GM12878 (cell line): Measurements from ENCODE around the gene CD70. TPM values are rescaled to one million over a fixed set of nuclear protein-coding genes. Genes with fewer than 3 reads are reported as not detected.
A peak's percentile ranks its signal among the peaks of the same experiment; 100 is the strongest.

Experiments used
- ATAC-seq: fragments of 200-7000 bp; cut with Tn5 transposase; 3 replicates; pipeline ENCODE4 v1.9.1; 2020; ENCODE audit warnings: mild to moderate bottlenecking, moderate library complexity
- BruUV-seq: library from RNA; stranded (reverse); fragments of 400-500 nt; replicated peaks from 2 replicates; lab custom pipeline; 2021; lab: Mats Ljungman, UMichigan
- CTCF ChIA-PET: fragments of 300-600 bp; sonication (Branson Sonifier 250); formaldehyde crosslinking; extraction: SDS; loops from one replicate; lab custom pipeline; 2021; ENCODE audit warnings: inconsistent platforms; lab: Yijun Ruan, JAX
- POLR2A ChIA-PET: fragments of 350-600 bp; formaldehyde crosslinking; extraction: SDS; loops from one replicate; lab custom pipeline; 2021; ENCODE audit warnings: inconsistent platforms; lab: Charles Lee
- RAD21 ChIA-PET: fragments of 300-600 bp; sonication (Branson Sonifier 250); formaldehyde crosslinking; loops from one replicate; lab custom pipeline; 2023; ENCODE audit warnings: antibody characterized with exemption; ENCODE audit not compliant: unreplicated experiment; lab: Charles Lee
- SMC1A ChIA-PET: fragments of 300-600 bp; sonication (Branson Sonifier 250); formaldehyde crosslinking; loops from one replicate; lab custom pipeline; 2023; ENCODE audit not compliant: unreplicated experiment, uncharacterized antibody; lab: Charles Lee
- DNase-seq: peaks from one replicate; pipeline ENCODE4 v3.0.0-alpha.2; 2011; ENCODE audit warnings: low read depth, low spot score
- FAIRE-seq: peaks from 3 replicates; lab custom pipeline; 2011; peaks lifted over from hg19 to GRCh38; lab: Jason Lieb, UNC
- H2AFZ ChIP-seq: 2 replicates; pipeline ENCODE4 v1.6.0; 2011; ENCODE audit warnings: low read depth, low read length, control low read depth; ENCODE audit not compliant: control insufficient read depth
- H3K27ac ChIP-seq: 2 replicates; pipeline ENCODE4 v1.5.1; 2011; ENCODE audit warnings: control low read depth; ENCODE audit not compliant: control insufficient read depth, insufficient read depth
- H3K27me3 ChIP-seq, 2 experiments: replicated peaks in 1 of 2; 2 replicates each; pipeline versions ENCODE4 v1.6.0 to v1.6.1; 2011; ENCODE audit warnings: low read length in 1 of 2; ENCODE audit not compliant: control insufficient read depth in 2 of 2, insufficient read depth in 2 of 2
- H3K36me3 ChIP-seq, 2 experiments: 2 replicates each; pipeline ENCODE4 v1.5.1; 2011; ENCODE audit warnings: low read length in 1 of 2; ENCODE audit not compliant: control insufficient read depth in 2 of 2, insufficient read depth in 2 of 2
- H3K4me1 ChIP-seq: 2 replicates; pipeline ENCODE4 v1.6.1; 2011; ENCODE audit warnings: mild to moderate bottlenecking, low read length, moderate library complexity, mixed read lengths; ENCODE audit not compliant: control insufficient read depth, insufficient read depth
- H3K4me2 ChIP-seq: 2 replicates; pipeline ENCODE4 v1.6.0; 2011; ENCODE audit warnings: control low read depth; ENCODE audit not compliant: control insufficient read depth, insufficient read depth
- H3K4me3 ChIP-seq: fragments of 200-600 bp; sonication (generic); 2 replicates; pipeline ENCODE4 v1.5.1; 2016
- H3K79me2 ChIP-seq: 2 replicates; pipeline ENCODE4 v1.6.0; 2011; ENCODE audit warnings: low read length; ENCODE audit not compliant: control insufficient read depth, insufficient read depth
- H3K9ac ChIP-seq: 2 replicates; pipeline ENCODE4 v1.8.0; 2011; ENCODE audit warnings: low read length, control low read depth, mixed read lengths; ENCODE audit not compliant: control insufficient read depth, insufficient read depth
- H3K9me3 ChIP-seq: replicated peaks from 3 replicates; pipeline ENCODE4 v1.5.1; 2011; ENCODE audit warnings: mild to moderate bottlenecking, low read length; ENCODE audit not compliant: control insufficient read depth, insufficient read depth
- H4K20me1 ChIP-seq: 2 replicates; pipeline ENCODE4 v1.6.0; 2011; ENCODE audit not compliant: control insufficient read depth, insufficient read depth
- BHLHE40 ChIP-seq, 2 experiments: fragments of 450-650 bp in 1 of 2; IDR thresholded peaks; 2 replicates each; pipeline ENCODE4 v1.6.1; 2011 to 2017; ENCODE audit warnings: low read depth in 2 of 2, borderline replicate concordance in 1 of 2, improper control_type of control experiment in 1 of 2, low read length in 1 of 2, mild to moderate bottlenecking in 1 of 2
- HDAC6 ChIP-seq: fragments of 200-600 bp; sonication (generic); IDR thresholded peaks from one replicate; pipeline ENCODE4 v1.8.0; 2017; ENCODE audit warnings: antibody characterized with exemption; ENCODE audit not compliant: unreplicated experiment
- NBN ChIP-seq: fragments of 450-650 bp; IDR thresholded peaks from 2 replicates; pipeline ENCODE4 v1.6.1; 2016
- NFYA ChIP-seq: IDR thresholded peaks from 2 replicates; pipeline ENCODE4 v1.6.1; 2011; ENCODE audit warnings: low read depth, mild to moderate bottlenecking, low read length, improper control_type of control experiment, borderline replicate concordance
- PAX8 ChIP-seq: fragments of 450-650 bp; IDR thresholded peaks from 2 replicates; pipeline ENCODE4 v1.6.1; 2017; ENCODE audit warnings: mild to moderate bottlenecking, moderate library complexity
- RAD51 ChIP-seq: fragments of 450-650 bp; IDR thresholded peaks from 2 replicates; pipeline ENCODE4 v1.6.1; 2016; ENCODE audit warnings: moderate library complexity, mild to moderate bottlenecking, inconsistent platforms
- SMARCA5 ChIP-seq: fragments of 450-650 bp; IDR thresholded peaks from 2 replicates; pipeline ENCODE4 v1.6.1; 2017; ENCODE audit warnings: mild to moderate bottlenecking
- YBX1 ChIP-seq: fragments of 450-650 bp; IDR thresholded peaks from 2 replicates; pipeline ENCODE4 v1.6.1; 2016; ENCODE audit warnings: antibody characterized with exemption
- YY1 ChIP-seq: IDR thresholded peaks from 2 replicates; pipeline ENCODE4 v1.6.1; 2011; ENCODE audit warnings: low read depth, mild to moderate bottlenecking, low read length
- WGBS: methylation state at CpG from one replicate; pipeline ENCODE4 v1.1.6; 2016; ENCODE audit warnings: low lambda C conversion rate; ENCODE audit not compliant: insufficient replicate concordance, insufficient coverage; ENCODE audit errors: missing lambda C conversion rate; 5-methylcytosine and 5-hydroxymethylcytosine counted together
- in situ Hi-C: fragments of 300-500 bp; cut with MboI; formaldehyde crosslinking; loops from 9 replicates; pipeline ENCODE4 v1.14.3; 2018; ENCODE audit warnings: mixed read lengths
- intact Hi-C: fragments of 100-400 bp; cut with micrococcal nuclease; formaldehyde crosslinking; loops from one replicate; pipeline ENCODE4 v1.14.2; 2022; ENCODE audit not compliant: unreplicated experiment
- polyA plus RNA-seq, 11 experiments: library from polyadenylated mRNA; depleted of rRNA in 4 of 11; unstranded in 6 of 11; stranded (reverse) in 5 of 11; fragments of >200 nt; fragmentation: Nextera tagmentation in 4 of 11; fragmentation: Illumina TruSeq in 1 of 11; extraction: Ambion mirVana in 4 of 11; extraction: Trizol in 1 of 11; gene quantifications; 1 replicate in 1 of 11; 2 replicates in 10 of 11; pipeline versions ENCODE4 v1.2.1 to v1.2.3, GENCODE V29; 2011 to 2016; ENCODE audit warnings: inconsistent platforms in 2 of 11, missing spikeins in 2 of 11, low read depth in 1 of 11
- total RNA-seq, 4 experiments: library from RNA; depleted of rRNA in 3 of 4; stranded (reverse); fragments of >200 nt in 3 of 4; fragmentation: Illumina TruSeq in 1 of 4; extraction: Trizol in 1 of 4; gene quantifications; 2 replicates each; pipeline versions ENCODE4 v1.2.1 to v1.2.3, GENCODE V29; 2013 to 2021
- TF ChIP-seq, protein P1 (sequence below), 3 experiments: IDR thresholded peaks in 2 of 3; conservative IDR thresholded peaks in 1 of 3; 2 replicates each; pipeline ENCODE4 v1.5.1; 2011; ENCODE audit warnings: low read depth in 3 of 3, low read length in 3 of 3, mild to moderate bottlenecking in 3 of 3, control low read depth in 2 of 3, moderate library complexity in 2 of 3, inconsistent platforms in 1 of 3, mixed read lengths in 1 of 3; ENCODE audit not compliant: control insufficient read depth in 2 of 3, insufficient read depth in 1 of 3; ENCODE audit errors: extremely low read depth in 1 of 3
- TF ChIP-seq, protein P2 (sequence below): IDR thresholded peaks from 2 replicates; pipeline ENCODE4 v1.6.1; 2012; ENCODE audit warnings: low read depth, low read length, improper control_type of control experiment
- TF ChIP-seq, protein P3 (sequence below): IDR thresholded peaks from 2 replicates; pipeline ENCODE4 v1.6.1; 2012; ENCODE audit warnings: improper control_type of control experiment, low read depth, low read length; ENCODE audit not compliant: insufficient replicate concordance

Gene CD70
- total and polyA plus RNA-seq, 10 of the 15 experiments (the other 5 are each of a cell fraction or from before 2014, with no cell fraction given) = 16.4 to 441 (median 265) TPM

DNA sequence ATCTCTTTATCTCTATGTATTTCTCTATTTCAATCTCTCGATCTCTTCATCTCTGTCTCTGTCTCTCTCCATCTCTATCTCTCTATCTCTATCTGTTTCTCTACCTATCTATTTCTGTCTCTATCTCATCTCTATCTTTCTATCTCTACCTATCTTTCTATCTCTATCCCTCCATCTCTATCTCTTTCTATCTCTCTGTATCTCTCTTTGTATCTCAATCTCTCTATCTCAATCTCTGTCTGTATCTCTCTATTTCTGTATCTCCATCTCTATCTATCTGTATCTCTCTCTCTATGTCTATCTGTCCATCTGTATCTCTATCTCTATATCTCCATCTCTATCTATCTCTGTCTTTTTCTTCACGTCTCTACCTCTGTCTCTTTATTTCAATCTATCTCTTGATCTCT, 34.9 kb downstream of the CD70 start:
- 71% methylated on average over 2 of the region's 2 CpGs for whole genome bisulfite sequencing
- Histone ChIP-seq H2AFZ (peak overlapping the region; percentile 17; the same call in 1 of the 2 replicates), H3K27me3 (no peaks in the 10 kb centered on the region), H3K4me3 (peak overlapping the region; percentile 35), H3K4me2 (peak overlapping the region; percentile 79), H3K4me1 (peaks cover 42% of the 10 kb centered on the region), H3K79me2 (no peaks in the 10 kb centered on the region), H3K9me3 (peaks cover 6% of the 10 kb centered on the region; the same call in 2 of the 3 replicates), H4K20me1 (no peaks in the 10 kb centered on the region), H3K9ac (peak overlapping the region; percentile 58; the same call in 1 of the 2 replicates), H3K27ac (peak overlapping the region; percentile 85), H3K36me3 (no peaks in the 10 kb centered on the region)
- POLR2A ChIA-PET = interaction anchor here (0.5 to 1.9 kb wide), 7 partner anchors 13 to 167 kb away, joined by 3 to 10 read pairs (median 5); partner anchors contain the start of gene TNFSF9
- RAD21 ChIA-PET = interaction anchor here (1.1 to 2.5 kb wide), 9 partner anchors 18 to 307 kb away, joined by 3 to 10 read pairs (median 5); partner anchors contain the start of gene CD70
- ATAC-seq = no peak
- CTCF ChIA-PET = interaction anchor here (0.6 to 1.7 kb wide), 4 partner anchors 20 to 77 kb away, joined by 3 to 4 read pairs (median 3); no protein-coding TSS in a partner anchor
- no peak for FAIRE-seq
- no peak for DNase-seq
- in situ Hi-C loops = no loop called here
- TSS peak; percentile 92 for BruUV-seq
- TF ChIP-seq, protein P1, sequence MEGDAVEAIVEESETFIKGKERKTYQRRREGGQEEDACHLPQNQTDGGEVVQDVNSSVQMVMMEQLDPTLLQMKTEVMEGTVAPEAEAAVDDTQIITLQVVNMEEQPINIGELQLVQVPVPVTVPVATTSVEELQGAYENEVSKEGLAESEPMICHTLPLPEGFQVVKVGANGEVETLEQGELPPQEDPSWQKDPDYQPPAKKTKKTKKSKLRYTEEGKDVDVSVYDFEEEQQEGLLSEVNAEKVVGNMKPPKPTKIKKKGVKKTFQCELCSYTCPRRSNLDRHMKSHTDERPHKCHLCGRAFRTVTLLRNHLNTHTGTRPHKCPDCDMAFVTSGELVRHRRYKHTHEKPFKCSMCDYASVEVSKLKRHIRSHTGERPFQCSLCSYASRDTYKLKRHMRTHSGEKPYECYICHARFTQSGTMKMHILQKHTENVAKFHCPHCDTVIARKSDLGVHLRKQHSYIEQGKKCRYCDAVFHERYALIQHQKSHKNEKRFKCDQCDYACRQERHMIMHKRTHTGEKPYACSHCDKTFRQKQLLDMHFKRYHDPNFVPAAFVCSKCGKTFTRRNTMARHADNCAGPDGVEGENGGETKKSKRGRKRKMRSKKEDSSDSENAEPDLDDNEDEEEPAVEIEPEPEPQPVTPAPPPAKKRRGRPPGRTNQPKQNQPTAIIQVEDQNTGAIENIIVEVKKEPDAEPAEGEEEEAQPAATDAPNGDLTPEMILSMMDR (IDR thresholded peaks at IDR 0.05 in 2 of 3, conservative IDR thresholded peaks at IDR 0.05 in 1 of 3; ENCODE audit: control insufficient read depth in 2 of 3, extremely low read depth in 1 of 3, insufficient read depth in 1 of 3, low read depth in 3 of 3, low read length in 3 of 3) = no peak
- TF ChIP-seq, protein P2, sequence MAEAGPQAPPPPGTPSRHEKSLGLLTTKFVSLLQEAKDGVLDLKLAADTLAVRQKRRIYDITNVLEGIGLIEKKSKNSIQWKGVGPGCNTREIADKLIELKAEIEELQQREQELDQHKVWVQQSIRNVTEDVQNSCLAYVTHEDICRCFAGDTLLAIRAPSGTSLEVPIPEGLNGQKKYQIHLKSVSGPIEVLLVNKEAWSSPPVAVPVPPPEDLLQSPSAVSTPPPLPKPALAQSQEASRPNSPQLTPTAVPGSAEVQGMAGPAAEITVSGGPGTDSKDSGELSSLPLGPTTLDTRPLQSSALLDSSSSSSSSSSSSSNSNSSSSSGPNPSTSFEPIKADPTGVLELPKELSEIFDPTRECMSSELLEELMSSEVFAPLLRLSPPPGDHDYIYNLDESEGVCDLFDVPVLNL = no peak
- no peak for TF ChIP-seq SMARCA5
- TF ChIP-seq NBN = peak; percentile 75
- no peak for TF ChIP-seq NFYA
- no peak for TF ChIP-seq YY1
- TF ChIP-seq RAD51 = 0 out of 2 replicates have a peak, but pooled peaks have one; percentile 6
- TF ChIP-seq BHLHE40 (IDR thresholded peaks at IDR 0.05; ENCODE audit: borderline replicate concordance in 1 of 2, low read depth in 2 of 2, low read length in 1 of 2) = no peak
- TF ChIP-seq PAX8 = no peak
- TF ChIP-seq, protein P3, sequence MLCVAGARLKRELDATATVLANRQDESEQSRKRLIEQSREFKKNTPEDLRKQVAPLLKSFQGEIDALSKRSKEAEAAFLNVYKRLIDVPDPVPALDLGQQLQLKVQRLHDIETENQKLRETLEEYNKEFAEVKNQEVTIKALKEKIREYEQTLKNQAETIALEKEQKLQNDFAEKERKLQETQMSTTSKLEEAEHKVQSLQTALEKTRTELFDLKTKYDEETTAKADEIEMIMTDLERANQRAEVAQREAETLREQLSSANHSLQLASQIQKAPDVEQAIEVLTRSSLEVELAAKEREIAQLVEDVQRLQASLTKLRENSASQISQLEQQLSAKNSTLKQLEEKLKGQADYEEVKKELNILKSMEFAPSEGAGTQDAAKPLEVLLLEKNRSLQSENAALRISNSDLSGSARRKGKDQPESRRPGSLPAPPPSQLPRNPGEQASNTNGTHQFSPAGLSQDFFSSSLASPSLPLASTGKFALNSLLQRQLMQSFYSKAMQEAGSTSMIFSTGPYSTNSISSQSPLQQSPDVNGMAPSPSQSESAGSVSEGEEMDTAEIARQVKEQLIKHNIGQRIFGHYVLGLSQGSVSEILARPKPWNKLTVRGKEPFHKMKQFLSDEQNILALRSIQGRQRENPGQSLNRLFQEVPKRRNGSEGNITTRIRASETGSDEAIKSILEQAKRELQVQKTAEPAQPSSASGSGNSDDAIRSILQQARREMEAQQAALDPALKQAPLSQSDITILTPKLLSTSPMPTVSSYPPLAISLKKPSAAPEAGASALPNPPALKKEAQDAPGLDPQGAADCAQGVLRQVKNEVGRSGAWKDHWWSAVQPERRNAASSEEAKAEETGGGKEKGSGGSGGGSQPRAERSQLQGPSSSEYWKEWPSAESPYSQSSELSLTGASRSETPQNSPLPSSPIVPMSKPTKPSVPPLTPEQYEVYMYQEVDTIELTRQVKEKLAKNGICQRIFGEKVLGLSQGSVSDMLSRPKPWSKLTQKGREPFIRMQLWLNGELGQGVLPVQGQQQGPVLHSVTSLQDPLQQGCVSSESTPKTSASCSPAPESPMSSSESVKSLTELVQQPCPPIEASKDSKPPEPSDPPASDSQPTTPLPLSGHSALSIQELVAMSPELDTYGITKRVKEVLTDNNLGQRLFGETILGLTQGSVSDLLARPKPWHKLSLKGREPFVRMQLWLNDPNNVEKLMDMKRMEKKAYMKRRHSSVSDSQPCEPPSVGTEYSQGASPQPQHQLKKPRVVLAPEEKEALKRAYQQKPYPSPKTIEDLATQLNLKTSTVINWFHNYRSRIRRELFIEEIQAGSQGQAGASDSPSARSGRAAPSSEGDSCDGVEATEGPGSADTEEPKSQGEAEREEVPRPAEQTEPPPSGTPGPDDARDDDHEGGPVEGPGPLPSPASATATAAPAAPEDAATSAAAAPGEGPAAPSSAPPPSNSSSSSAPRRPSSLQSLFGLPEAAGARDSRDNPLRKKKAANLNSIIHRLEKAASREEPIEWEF = peak; percentile 5
- TF ChIP-seq HDAC6 = no peak
- TF ChIP-seq YBX1 = peak; percentile 94
- intact Hi-C loops = no loop called here
- SMC1A ChIA-PET = interaction anchor here (0.7 to 1.7 kb wide), 11 partner anchors 11 to 305 kb away, joined by 3 to 8 read pairs (median 4); no protein-coding TSS in a partner anchor
